ENCODE measurements around the gene ZBTB37. TPM values are rescaled to one million over a fixed set of nuclear protein-coding genes. Genes with fewer than 3 reads are reported as not detected.
A peak's percentile ranks its signal among the peaks of the same experiment; 100 is the strongest.
"Not testable (repeated sequence)": the region's sequence is repeated elsewhere in the genome, so short reads cannot be mapped to it uniquely, and the experiment has no call there.

Gene ZBTB37
- total and polyA plus RNA-seq, 9 of the 15 experiments (the other 6 are each of a cell fraction or from before 2014, with no cell fraction given) = 1.3 to 13.9 (median 5.4) TPM

- no peak for TF ChIP-seq USF2 (CRISPR knock-in tag; IDR thresholded peaks at IDR 0.05)
- TF ChIP-seq TBL1XR1 (IDR thresholded peaks at IDR 0.05; ENCODE audit: low read length in 2 of 2) = peak in 1 of 2 experiments; percentile 29; a peak in 1 of 4 replicates
- no peak for TF ChIP-seq ZBTB33 (CRISPR knock-in tag; IDR thresholded peaks at IDR 0.05)
These were observed 6.4 kb upstream of the ZBTB37 start (continued) for GRCh38 chr1:173861731-173862145.

- H3K4me3 ChIP-seq; H3K9me1 ChIP-seq (ENCODE audit: control insufficient read depth, insufficient read depth, low read length); BruUV-seq (replicated peaks); CTCF ChIA-PET (ENCODE audit: low intra/inter-chr PET ratio); FAIRE-seq; H2AFZ ChIP-seq (ENCODE audit: low read depth, low read length); H3K27me3 ChIP-seq (ENCODE audit: control insufficient read depth in 2 of 2, insufficient read depth in 2 of 2, low read length in 2 of 2); H3K4me1 ChIP-seq (replicated peaks in 1 of 2; ENCODE audit: control insufficient read depth in 2 of 2, insufficient read depth in 2 of 2, low read length in 2 of 2); H3K9me3 ChIP-seq (replicated peaks; ENCODE audit: control insufficient read depth, insufficient read depth, low read depth, low read length); in situ Hi-C loops (cut with MboI); intact Hi-C loops (cut with micrococcal nuclease): not testable (repeated sequence)
- Histone ChIP-seq H3K27ac (ENCODE audit: extremely low read depth, low read depth, low read length) (peak overlapping the region; percentile 95; the same call in 1 of the 3 replicates), H3K36me3 (ENCODE audit: control insufficient read depth, insufficient read depth, low read length) (peaks cover 72% of the 10 kb centered on the region), H3K9ac (ENCODE audit: insufficient read depth in 1 of 2, low read depth in 2 of 2, low read length in 2 of 2) (peak overlapping the region in 1 of 2 experiments; percentile 8; a peak in 1 of 4 replicates), H3K79me2 (ENCODE audit: control insufficient read depth, insufficient read depth, low read length) (peaks cover 40% of the 10 kb centered on the region), H4K20me1 (replicated peaks; ENCODE audit: control insufficient read depth, insufficient read depth, low read length) (peaks cover 43% of the 10 kb centered on the region), H3K4me2 (ENCODE audit: insufficient read depth, low read length) (0 out of 2 replicates have a peak overlapping the region, but pooled peaks have one; percentile 3)
- POLR2A ChIA-PET = interaction anchor here (0.7 to 9.7 kb wide), 4 partner anchors 9 to 27 kb away, joined by 3 to 183 read pairs (median 35); no protein-coding TSS in a partner anchor
- DNase-seq (ENCODE audit: extremely low read depth in 1 of 4, low spot score in 3 of 4) = peak in 1 of 4 experiments; percentile 62
- 34% methylated on average over 13 of the region's 13 CpGs for whole genome bisulfite sequencing (ENCODE audit: insufficient coverage, low coverage, missing lambda C conversion rate)
- ATAC-seq = peak; percentile 30
- TF ChIP-seq MBD2 (IDR thresholded peaks at IDR 0.05; ENCODE audit: borderline replicate concordance, low read depth) = 0 out of 2 replicates have a peak, but pooled peaks have one; percentile 13
- TF ChIP-seq POLR2B (IDR thresholded peaks at IDR 0.05; ENCODE audit: low read depth, partially characterized antibody) = peak; percentile 85
- TF ChIP-seq NR1H2 (CRISPR knock-in tag; IDR thresholded peaks at IDR 0.05) = 0 out of 2 replicates have a peak, but pooled peaks have one; percentile 31
- TF ChIP-seq SIN3A (IDR thresholded peaks at IDR 0.05; ENCODE audit: borderline replicate concordance in 2 of 2, control insufficient read depth in 1 of 2, low read depth in 2 of 2, low read length in 2 of 2) = 0 out of 4 replicates have a peak, but pooled peaks of 1 of the 2 experiments have one; percentile 55
- peak; percentile 91 for TF ChIP-seq THRB (CRISPR knock-in tag; conservative IDR thresholded peaks at IDR 0.05)
- peak; percentile 46; the same call in 1 of the 2 replicates for TF ChIP-seq RBFOX2 (IDR thresholded peaks at IDR 0.05; ENCODE audit: low read depth, low read length)
These were observed 5.9 kb upstream of the ZBTB37 start for GRCh38 chr1:173862146-173862768.

Data from K562 (cell line).